PC-9 (cell line): ENCODE measurements around the gene LRP1B.

Experiments
- CTCF ChIP-seq: fragments of 200-600 bp; sonication (generic); conservative IDR thresholded peaks from 2 replicates; pipeline ENCODE4 v1.6.1; 2017; ENCODE audit warnings: mixed run types, antibody characterized with exemption, mild to moderate bottlenecking, moderate library complexity
- EZH2 ChIP-seq: fragments of 200-600 bp; sonication (generic); IDR thresholded peaks from 2 replicates; pipeline ENCODE4 v1.8.0; 2017; ENCODE audit warnings: antibody characterized with exemption, low read depth

GRCh38 chr2:141590620-141591019 lies 540.2 kb downstream of the LRP1B start:
- TF ChIP-seq CTCF, result no peak
- no peak for TF ChIP-seq EZH2
